ENCODE results near the gene HERC4.

- TF ChIP-seq TAF1 (IDR thresholded peaks at IDR 0.05; ENCODE audit: borderline replicate concordance, low read depth, low read length) (no peak), POLR2A (IDR thresholded peaks at IDR 0.05; ENCODE audit: low read depth, low read length) (no peak), POLR2AphosphoS5 (IDR thresholded peaks at IDR 0.05; ENCODE audit: low read depth, low read length) (no peak)
These were observed 157.4 kb downstream of the HERC4 start for GRCh38 chr10:67917679-67918078.

All from GM12892 (cell line).